ENCODE results near the gene SAMD14.

The SAMD14 gene

DNA sequence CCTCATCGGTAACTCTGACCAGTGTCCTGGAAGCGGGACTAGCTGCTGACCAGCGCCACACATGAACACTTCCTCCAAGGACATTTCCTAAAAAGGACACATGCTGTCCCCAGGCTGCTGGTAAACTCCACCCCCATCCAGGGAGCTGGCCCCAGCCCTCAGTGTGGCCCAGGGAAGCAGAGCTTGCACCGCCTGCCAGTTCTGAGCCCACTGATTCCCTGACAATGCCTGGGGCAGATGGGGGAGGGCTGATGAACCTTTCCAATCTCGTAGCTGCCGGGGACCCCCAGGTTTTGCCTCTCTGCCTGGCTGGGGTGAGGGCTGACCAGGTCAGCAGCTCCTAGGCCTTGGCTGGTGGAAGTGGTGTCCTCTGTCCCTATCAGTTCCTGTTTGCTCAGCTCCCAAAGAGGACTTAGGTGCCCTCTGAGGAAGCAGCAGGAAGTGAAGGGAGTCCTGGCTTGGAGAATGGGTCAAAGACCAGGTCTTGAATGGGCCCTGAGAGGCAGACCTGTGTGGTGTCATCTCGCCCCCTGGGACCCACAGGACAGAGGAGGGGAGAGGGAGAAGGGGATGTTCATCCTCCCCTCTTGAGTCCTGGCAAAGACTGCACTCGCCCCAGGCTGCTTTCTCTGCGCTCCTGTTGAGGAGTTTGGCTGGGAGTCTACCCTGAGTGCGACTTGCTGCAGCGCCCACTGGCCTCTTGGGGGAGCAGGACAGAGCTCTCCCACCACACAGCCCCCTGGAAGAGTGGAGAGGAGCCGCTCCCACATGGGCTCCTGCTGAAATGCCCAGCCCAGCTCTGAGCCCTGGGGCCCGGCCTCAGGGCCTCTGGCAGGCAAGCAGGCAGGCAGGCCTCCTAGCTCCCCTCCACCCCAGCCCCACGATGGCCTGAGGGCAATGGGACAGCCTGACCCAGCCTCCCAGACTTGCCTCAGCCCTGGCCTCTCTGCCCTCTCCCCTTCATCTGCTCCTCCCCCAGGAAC lies 18.0 kb downstream of the SAMD14 start:
- DNase-seq = no peak

DNA sequence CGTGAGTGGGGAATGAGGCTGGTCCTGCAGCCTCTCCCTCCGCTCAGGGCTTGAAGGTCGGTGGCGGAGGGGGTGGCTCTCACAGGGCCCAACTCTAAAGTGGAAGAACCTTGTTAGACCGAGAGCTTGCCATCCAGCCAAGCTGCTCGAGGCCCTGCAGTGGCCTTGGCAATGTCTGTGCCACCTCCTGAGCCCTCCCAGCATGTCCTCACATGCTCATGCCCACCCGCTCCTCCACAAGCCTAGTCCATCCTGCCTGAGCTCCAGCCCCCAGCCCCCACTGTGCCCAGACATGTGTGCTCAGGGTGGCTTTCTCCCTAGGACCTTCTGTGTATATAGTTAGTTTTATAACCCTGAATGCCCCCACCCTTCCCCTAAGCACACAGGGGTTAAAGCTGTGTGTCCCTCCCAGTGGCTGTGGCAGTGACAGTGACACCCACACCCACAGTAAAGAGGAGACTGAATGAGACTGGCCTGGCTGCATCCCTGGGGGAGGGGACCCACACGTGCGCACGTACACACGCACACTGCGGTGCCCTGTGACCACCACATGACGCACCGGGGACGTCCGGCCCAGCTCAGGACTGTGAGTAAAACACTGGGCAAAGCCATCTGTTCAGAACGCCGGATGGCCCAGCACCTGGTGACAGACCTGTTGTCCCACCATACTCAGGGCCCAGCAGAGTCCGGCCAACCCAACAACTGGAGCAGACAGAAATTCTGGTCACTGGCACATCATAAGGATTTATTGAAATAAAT lies 19.2 kb downstream of the SAMD14 start:
- no peak for DNase-seq

DNA sequence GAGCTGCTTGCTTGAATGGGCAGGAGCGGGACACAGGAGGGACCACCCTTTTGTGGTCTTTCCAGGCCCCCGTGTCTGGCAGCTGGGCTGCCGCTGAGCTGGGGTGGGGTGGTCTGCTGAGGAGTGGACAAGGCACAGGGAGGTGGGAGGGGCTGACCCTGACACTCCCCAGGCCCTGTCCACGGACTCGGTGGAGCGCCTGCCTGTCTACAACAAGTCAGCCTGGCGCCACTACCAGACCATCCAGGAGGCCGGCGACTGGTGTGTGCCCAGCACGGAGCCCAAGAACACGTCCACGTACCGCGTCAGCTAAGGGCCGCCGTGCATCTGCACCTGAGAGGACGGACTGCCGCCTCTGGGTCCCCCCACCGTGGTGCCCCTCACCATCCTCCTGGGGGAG lies 20.2 kb downstream of the SAMD14 start:
- DNase-seq = no peak

- DNase-seq = no peak
These were observed 20.8 kb downstream of the SAMD14 start for GRCh38 chr17:50109207-50109606.

- no peak for DNase-seq
These were observed 21.4 kb downstream of the SAMD14 start for GRCh38 chr17:50108556-50108955.

DNA sequence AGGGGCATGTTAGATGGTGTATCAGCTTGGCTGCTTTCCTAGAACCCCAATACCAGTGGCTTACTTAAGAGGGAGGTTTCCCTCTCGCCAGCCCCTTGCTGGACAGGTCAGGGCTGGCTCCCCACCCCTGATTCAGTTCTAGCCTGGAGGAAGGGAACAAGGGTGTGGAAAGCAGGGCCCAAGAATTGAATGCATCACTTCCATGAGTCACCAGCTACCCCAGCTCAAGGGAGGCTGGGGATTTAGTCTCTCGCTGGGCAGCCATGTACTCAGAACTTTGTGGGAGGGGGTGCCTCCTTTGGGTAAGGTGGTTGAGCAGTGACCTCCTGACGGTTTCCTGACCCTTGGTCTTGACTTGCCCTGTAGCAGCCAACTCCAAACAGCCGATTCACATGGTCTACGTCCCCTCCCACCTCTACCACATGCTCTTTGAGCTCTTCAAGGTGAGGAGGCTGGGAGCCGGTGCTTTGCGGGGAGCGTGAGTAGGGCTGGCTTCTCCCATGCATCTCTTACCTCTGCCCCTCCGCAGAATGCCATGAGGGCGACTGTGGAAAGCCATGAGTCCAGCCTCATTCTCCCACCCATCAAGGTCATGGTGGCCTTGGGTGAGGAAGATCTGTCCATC lies 22.1 kb downstream of the SAMD14 start:
- no peak for DNase-seq

GRCh38 chr17:50106393-50107131 lies 23.4 kb downstream of the SAMD14 start:
- no peak for DNase-seq

DNA sequence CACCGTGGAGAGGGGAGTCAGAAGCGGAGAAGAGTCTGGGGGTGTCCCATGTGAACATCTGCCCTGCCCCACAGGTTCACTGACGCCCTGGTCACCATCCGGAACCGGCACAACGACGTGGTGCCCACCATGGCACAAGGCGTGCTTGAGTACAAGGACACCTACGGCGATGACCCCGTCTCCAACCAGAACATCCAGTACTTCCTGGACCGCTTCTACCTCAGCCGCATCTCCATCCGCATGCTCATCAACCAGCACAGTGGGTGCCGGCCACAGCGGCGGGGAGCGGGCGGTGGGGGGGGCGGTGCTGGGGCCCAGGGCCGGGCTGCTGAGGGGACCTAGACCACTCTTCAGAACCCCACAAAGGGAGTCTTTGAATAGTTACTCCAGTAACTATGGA lies 24.1 kb downstream of the SAMD14 start:
- no peak for DNase-seq

DNA sequence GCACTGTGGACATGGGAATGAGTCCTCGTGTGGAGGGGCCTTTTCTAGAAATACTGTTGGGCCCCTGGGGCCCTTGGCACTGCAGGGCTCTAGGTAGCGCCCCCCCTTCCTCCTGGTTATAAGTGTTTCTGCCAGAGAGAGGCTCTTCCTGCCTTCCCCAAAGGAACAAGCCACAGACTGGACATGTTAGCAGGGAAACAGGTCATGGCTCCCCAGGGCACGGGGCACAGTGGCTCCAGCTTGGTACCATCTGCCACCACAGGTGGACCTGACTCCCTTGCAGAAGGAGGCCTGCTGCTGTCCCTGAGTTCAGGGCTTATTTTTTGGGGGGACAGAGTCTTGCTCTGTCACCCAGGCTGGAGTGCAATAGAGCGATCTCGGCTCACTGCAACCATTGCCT lies 26.0 kb downstream of the SAMD14 start:
- no peak for DNase-seq

DNA sequence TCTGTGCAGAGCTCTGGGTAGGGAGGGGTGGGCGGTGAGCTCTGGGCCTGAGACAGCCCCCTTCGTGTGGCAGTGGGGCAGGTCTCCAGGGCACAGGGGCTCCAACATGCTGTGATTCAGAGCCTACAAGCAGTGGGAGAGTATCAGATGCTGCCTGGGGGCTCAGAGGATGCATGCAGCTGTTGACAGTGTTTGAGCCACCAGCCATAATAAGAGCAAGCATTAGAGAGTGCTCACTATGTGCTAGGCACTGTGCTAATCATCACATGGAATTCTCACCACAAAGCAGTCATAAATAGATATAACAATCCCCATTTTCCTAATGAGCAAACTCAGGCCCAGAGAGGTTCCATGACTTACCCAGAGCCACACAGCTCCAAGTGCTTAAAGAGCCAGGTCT lies 26.7 kb downstream of the SAMD14 start:
- DNase-seq = no peak

DNA sequence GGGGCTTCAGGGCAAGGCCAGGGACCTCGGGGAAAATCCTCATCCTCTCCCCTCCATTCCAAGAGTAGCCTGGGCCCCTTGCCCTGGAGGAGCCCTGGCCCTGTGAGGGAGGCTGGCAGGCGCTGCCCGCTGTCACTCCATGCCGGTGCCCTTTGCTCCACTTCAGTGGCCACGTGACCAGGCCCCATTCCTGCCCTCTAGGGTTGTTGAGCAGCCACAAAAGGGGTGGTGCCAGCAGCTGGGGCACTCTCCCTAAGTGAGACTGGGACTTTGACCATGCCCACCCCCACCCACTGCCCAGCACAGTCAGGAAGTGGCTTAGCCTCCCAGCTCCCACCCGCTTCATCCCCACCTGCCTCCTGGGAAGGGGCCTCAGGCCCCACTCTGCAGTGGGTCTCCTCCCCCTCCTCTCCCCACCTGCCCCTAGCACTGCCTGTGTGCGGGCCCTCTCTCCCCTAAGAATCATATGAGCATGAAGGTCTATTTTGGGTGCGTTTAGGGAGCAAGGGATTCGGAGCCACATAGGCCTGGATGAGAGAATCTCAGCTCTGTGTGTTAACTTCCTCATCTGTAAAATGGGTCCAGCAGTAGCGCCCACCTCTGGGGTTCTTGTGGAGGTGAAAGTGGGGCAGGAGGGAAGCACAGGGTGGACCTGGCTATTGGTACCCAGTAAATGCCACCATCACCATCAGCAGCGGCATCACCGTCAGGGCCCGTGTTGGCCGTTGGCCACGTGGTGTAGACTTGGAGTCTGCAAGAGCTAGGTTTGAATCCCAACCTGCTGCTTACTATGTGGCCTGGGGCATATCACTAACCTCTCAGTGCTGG lies 27.6 kb downstream of the SAMD14 start:
- DNase-seq = no peak

- DNase-seq = no peak
These were observed 28.4 kb downstream of the SAMD14 start for GRCh38 chr17:50101346-50102163.

GRCh38 chr17:50100921-50101345 lies 29.0 kb downstream of the SAMD14 start:
- DNase-seq = no peak

DNA sequence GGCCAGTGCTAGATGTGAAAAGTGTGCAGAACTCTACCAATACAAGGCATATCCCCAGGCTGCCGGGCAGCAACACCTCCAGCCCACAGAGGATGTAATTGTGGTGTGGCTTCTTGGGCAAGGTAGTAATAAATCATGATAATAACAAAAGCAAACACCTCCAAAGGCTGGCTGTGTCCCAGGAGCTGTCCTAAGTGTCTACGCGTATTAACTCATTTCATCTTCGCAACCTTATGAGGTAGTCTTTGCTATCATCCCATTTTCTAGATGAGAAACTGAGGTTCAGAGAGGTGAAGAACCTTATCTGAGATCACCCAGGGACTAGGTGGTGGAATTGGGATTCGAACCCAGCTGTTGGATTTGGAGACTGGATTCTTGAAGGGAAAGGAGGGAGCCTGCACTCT lies 29.5 kb downstream of the SAMD14 start:
- no peak for DNase-seq

GRCh38 chr17:50099003-50099402 lies 31.0 kb downstream of the SAMD14 start:
- no peak for DNase-seq

DNA sequence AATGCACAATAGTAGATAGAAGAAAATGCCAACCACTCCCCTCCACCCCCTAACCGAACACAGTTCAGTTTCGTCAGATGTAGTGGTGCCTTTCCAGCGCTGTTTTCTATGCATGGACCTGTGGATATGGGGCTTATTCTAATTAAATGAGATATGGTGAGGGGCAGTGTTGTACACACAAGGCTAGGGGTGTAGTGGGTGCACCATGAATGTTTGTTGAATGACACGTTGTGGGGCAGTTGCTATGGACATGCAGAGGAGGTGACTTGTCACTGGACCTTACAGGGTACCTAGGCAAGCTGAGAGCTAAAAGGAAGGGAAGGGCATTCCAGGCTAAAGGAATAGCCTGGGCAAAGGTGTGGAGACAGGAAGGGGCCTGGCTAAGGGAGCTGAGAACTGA lies 31.4 kb downstream of the SAMD14 start:
- no peak for DNase-seq

GRCh38 chr17:50097926-50098325 lies 32.0 kb downstream of the SAMD14 start:
- DNase-seq = no peak

- DNase-seq = no peak
These were observed 32.5 kb downstream of the SAMD14 start for GRCh38 chr17:50097455-50097854.

DNA sequence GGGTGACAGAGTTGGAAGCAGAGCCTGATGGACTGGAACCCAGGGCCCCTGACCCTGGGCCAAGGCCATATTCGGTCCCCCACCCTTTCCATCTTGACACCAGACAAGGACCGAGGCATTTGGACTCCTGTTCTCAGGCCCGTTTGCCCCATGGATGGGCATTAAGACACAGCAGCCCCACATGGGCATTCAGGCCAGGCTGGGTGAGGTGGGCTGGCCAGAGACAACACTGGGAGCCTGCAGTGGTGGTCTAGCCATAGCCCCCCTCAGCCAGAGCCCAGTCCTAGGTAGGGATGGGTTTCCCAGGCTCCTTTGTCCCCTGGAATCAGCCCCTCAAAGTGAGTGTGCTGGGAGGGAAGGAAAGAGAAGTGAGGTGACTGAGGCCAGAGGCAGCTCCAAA lies 33.2 kb downstream of the SAMD14 start:
- no peak for DNase-seq

DNA sequence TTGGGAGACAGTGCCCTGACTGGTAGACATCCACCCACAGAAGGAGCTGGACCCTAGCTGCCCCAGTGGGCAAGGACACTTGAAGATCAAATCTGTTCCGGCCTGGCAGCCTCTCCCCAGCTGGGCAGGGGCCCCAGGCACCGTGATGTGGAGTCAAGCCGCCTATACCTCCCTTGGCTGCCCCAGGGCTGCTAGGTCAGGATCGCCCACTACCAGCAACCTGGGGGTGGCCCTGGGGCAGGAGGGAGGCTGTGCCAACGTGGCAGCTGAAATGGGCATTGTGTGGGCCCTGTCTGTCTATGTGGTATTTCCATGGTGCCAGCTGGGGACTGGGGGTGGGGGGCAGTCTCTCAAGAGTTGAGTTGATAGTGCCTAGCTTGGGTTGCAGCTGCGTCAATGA lies 33.9 kb downstream of the SAMD14 start:
- no peak for DNase-seq

- DNase-seq = no peak
These were observed 34.3 kb downstream of the SAMD14 start for GRCh38 chr17:50095626-50096037.
